ENCODE data around the gene ASCL1. TPM values are rescaled to one million over a fixed set of nuclear protein-coding genes. Genes with fewer than 3 reads are reported as not detected.
A peak's percentile ranks its signal among the peaks of the same experiment; 100 is the strongest.

ASCL1 gene
- total RNA-seq, 2 donors from 2014 or later: not detected

GRCh38 chr12:102954134-102954533, 3.3 kb upstream of the ASCL1 start:
- Histone ChIP-seq H3K36me3 (no peaks in the 10 kb centered on the region), H3K27me3 (peaks cover 2 to 28% of the 10 kb centered on the region in 2 donors), H3K9me3 (no peaks in the 10 kb centered on the region), H3K4me3 (no peak overlapping the region), H3K4me1 (peaks cover 0 to 32% of the 10 kb centered on the region in 2 donors), H3K27ac (no peak overlapping the region)
- TF ChIP-seq, protein P1, sequence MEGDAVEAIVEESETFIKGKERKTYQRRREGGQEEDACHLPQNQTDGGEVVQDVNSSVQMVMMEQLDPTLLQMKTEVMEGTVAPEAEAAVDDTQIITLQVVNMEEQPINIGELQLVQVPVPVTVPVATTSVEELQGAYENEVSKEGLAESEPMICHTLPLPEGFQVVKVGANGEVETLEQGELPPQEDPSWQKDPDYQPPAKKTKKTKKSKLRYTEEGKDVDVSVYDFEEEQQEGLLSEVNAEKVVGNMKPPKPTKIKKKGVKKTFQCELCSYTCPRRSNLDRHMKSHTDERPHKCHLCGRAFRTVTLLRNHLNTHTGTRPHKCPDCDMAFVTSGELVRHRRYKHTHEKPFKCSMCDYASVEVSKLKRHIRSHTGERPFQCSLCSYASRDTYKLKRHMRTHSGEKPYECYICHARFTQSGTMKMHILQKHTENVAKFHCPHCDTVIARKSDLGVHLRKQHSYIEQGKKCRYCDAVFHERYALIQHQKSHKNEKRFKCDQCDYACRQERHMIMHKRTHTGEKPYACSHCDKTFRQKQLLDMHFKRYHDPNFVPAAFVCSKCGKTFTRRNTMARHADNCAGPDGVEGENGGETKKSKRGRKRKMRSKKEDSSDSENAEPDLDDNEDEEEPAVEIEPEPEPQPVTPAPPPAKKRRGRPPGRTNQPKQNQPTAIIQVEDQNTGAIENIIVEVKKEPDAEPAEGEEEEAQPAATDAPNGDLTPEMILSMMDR (IDR thresholded peaks at IDR 0.05): no peak
- DNase-seq (ENCODE audit: low spot score): no peak

DNA sequence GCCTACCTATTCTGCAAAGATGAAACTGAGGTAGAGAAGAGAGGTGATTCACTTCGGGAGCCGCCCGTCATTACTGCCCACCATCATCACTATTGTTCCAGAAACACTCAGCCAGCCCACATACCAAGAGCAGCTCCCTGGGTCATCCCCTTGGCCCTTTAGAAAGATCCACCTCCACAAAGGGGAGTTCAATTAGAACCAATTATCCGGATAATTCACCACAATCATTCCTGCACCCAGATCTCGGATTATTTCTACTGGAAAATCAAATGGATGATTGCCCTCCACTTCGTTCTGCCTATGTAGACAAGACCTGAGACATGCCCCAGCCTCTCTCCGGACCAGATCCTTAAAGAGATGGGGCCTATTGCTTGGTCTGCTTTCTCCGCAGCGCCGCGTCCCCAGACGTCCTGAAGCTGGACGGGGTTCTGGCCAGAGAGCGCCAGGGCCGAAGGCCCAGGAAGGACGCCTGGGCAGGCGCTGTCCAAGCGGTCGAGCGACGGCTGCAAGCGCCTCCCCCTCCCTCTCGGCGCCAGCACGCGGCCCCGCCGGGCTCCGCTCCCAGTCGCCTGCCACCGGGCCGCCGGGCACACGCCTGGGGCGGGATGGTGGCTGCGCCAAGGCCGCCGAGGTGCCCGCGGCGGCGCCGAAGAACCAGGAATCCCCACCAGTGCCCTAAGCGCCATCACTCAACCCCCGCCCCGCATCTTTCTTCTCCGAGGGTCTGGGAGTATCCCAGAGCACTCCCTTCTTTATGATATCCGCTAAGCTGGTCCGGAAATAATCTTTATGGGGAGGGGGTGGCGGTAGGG, 1.3 kb upstream of the ASCL1 start:
- Histone ChIP-seq H3K36me3 (no peaks in the 10 kb centered on the region), H3K27me3 (peaks cover 4 to 31% of the 10 kb centered on the region in 2 donors), H3K4me3 (no peak overlapping the region), H3K4me1 (peaks cover 0 to 32% of the 10 kb centered on the region in 2 donors), H3K27ac (no peak overlapping the region), H3K9me3 (no peaks in the 10 kb centered on the region)
- TF ChIP-seq, protein P1 (IDR thresholded peaks at IDR 0.05): no peak
- DNase-seq (ENCODE audit: low spot score): no peak

DNA sequence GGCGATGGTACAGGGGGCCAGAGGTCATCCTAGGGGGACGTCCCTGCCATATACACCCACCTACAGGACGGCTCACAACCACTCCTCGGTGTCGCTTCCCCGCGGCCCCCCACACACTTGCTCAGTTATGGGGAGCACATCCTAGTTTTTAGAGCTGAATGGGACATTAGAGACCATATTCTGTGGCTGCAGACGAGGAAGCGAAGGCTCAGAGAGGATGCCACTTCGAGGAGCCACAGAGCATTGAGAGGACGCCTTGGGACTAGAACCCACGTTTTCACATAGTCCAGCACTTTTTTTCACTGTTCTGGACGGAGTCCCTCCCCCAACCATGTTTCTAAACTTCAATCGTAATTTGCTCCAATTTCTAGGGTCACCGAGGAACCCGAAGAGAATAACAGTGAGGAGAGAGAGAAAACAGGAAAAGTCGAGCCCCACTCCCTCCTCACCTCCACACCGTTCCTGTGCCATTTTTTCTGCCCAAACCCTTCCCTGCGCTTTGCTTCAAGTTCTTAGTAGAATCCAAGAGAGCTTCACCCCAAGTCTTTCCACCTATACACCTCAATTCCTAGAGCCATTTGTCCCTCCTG, 641 bp upstream of the ASCL1 start:
- Histone ChIP-seq H3K4me1 (peaks cover 0 to 38% of the 10 kb centered on the region in 2 donors), H3K4me3 (no peak overlapping the region), H3K36me3 (no peaks in the 10 kb centered on the region), H3K27ac (no peak overlapping the region), H3K27me3 (peaks cover 4 to 34% of the 10 kb centered on the region in 2 donors), H3K9me3 (no peaks in the 10 kb centered on the region)
- no peak for DNase-seq (ENCODE audit: low spot score)
- TF ChIP-seq, protein P1 (IDR thresholded peaks at IDR 0.05): no peak

GRCh38 chr12:102958073-102958829, 777 bp downstream of the ASCL1 start:
- no peak for DNase-seq (ENCODE audit: low spot score)
- H3K27me3 ChIP-seq: peaks cover 7 to 34% of the 10 kb centered on the region in 2 donors
- TF ChIP-seq, protein P1 (IDR thresholded peaks at IDR 0.05): no peak

DNA sequence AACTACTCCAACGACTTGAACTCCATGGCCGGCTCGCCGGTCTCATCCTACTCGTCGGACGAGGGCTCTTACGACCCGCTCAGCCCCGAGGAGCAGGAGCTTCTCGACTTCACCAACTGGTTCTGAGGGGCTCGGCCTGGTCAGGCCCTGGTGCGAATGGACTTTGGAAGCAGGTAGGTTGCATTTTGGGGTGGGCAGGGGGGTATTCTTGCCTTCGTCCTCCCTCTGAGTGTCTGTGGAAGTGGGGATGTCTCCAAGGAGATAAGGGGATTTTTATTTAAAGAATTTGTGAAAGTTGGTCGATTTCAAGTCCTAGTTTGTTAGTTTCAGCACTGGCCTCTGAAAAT, 1.3 kb downstream of the ASCL1 start:
- TF ChIP-seq, protein P1 (IDR thresholded peaks at IDR 0.05): no peak
- peaks cover 11 to 38% of the 10 kb centered on the region in 2 donors for H3K27me3 ChIP-seq
- H3K9me3 ChIP-seq: peaks cover 0 to 10% of the 10 kb centered on the region in 2 donors
- peaks cover 0 to 41% of the 10 kb centered on the region in 2 donors for H3K4me1 ChIP-seq
- H3K36me3 ChIP-seq: no peaks in the 10 kb centered on the region
- no peak overlapping the region for H3K27ac ChIP-seq
- DNase-seq (ENCODE audit: low spot score): no peak
- peak overlapping the region in 1 of 2 donors; percentile 41 for H3K4me3 ChIP-seq

More at GRCh38 chr12:102958073-102958829, 777 bp downstream of the ASCL1 start:
- H3K27ac ChIP-seq: no peak overlapping the region
- peaks cover 0 to 4% of the 10 kb centered on the region in 2 donors for H3K9me3 ChIP-seq
- H3K36me3 ChIP-seq: no peaks in the 10 kb centered on the region
- H3K4me1 ChIP-seq: peaks cover 0 to 41% of the 10 kb centered on the region in 2 donors
- peak overlapping the region; percentile 21 to 41 for H3K4me3 ChIP-seq

Measured in right atrium auricular region (tissue), 2 donors.